Natural killer cell (primary cell): ENCODE results near the gene HMGCS2. TPM values are rescaled to one million over a fixed set of nuclear protein-coding genes. Genes with fewer than 3 reads are reported as not detected.

Experiments used
- ATAC-seq, 3 donors: fragments of 150-1000 bp in 2 of 3; fragments of 200-7000 bp in 1 of 3; cut with Tn5 transposase; 1 replicate in 1 of 3; 2 replicates in 2 of 3; pipeline ENCODE4 v1.10.0; 2021; ENCODE audit warnings: mild to moderate bottlenecking in 2 of 3, moderate library complexity in 2 of 3
- DNase-seq, 2 donors: peaks; one replicate each; pipeline versions ENCODE4 v3.0.0 to v3.0.0-alpha.2; 2013 to 2021; ENCODE audit warnings: mixed read lengths in 1 of 2
- H3K27ac ChIP-seq: one replicate; pipeline ENCODE4 v1.5.1; 2013; ENCODE audit warnings: mild to moderate bottlenecking, low read length
- H3K27me3 ChIP-seq: one replicate; pipeline ENCODE4 v1.6.1; 2013; ENCODE audit warnings: low read length; ENCODE audit not compliant: control insufficient read depth, insufficient read depth
- H3K36me3 ChIP-seq: one replicate; pipeline ENCODE4 v1.6.1; 2013; ENCODE audit warnings: low read length; ENCODE audit not compliant: control insufficient read depth, insufficient read depth
- H3K4me1 ChIP-seq: one replicate; pipeline ENCODE4 v1.6.1; 2013; ENCODE audit warnings: low read length; ENCODE audit not compliant: control insufficient read depth, insufficient read depth
- H3K4me3 ChIP-seq: one replicate; pipeline ENCODE4 v1.5.1; 2013; ENCODE audit warnings: low read length
- H3K9me3 ChIP-seq: one replicate; pipeline ENCODE4 v1.6.1; 2013; ENCODE audit warnings: low read length; ENCODE audit not compliant: control insufficient read depth, insufficient read depth
- H3K27ac Mint-ChIP-seq, 2 donors: one replicate each; pipeline ENCODE4 v1.8.0; 2022; ENCODE audit warnings: mild to moderate bottlenecking in 2 of 2, mixed read lengths in 2 of 2, moderate library complexity in 1 of 2
- H3K27me3 Mint-ChIP-seq, 2 donors: one replicate each; pipeline ENCODE4 v1.8.0; 2022; ENCODE audit warnings: low read depth in 2 of 2, mixed read lengths in 2 of 2
- H3K36me3 Mint-ChIP-seq: one replicate; pipeline ENCODE4 v1.8.0; 2022; ENCODE audit warnings: mixed read lengths
- H3K4me1 Mint-ChIP-seq, 2 donors: one replicate each; pipeline ENCODE4 v1.8.0; 2022; ENCODE audit warnings: mixed read lengths in 2 of 2
- H3K4me3 Mint-ChIP-seq: one replicate; pipeline ENCODE4 v1.8.0; 2022; ENCODE audit warnings: mild to moderate bottlenecking, moderate library complexity, mixed read lengths
- H3K9me3 Mint-ChIP-seq, 2 donors: one replicate each; pipeline ENCODE4 v1.8.0; 2022; ENCODE audit warnings: mixed read lengths in 2 of 2
- CTCF ChIP-seq: fragments of 200-600 bp; IDR thresholded peaks from one replicate; pipeline ENCODE4 v1.8.0; 2022; ENCODE audit warnings: antibody characterized with exemption
- WGBS: methylation state at CpG from one replicate; pipeline ENCODE4 v1.1.7; 2013; ENCODE audit warnings: missing lambda C conversion rate; ENCODE audit not compliant: insufficient coverage; 5-methylcytosine and 5-hydroxymethylcytosine counted together
- intact Hi-C: fragments of 100-400 bp; cut with micrococcal nuclease; formaldehyde crosslinking; loops from one replicate; pipeline ENCODE4 v1.14.2; 2022
- total RNA-seq, 4 donors: library from RNA; stranded (reverse); fragments of 120-200 nt in 1 of 4; gene quantifications; one replicate each; pipeline versions ENCODE4 v1.2.3 to v1.2.4, GENCODE V29; 2013 to 2022

HMGCS2 gene
- total RNA-seq, 3 donors from 2014 or later (not counting 1 experiment from before 2014, with no cell fraction given) = not detected

GRCh38 chr1:119714583-119714982 lies 54.1 kb downstream of the HMGCS2 start:
- intact Hi-C loops = no loop called here
- no peak overlapping the region for H3K27ac Mint-ChIP-seq

DNA sequence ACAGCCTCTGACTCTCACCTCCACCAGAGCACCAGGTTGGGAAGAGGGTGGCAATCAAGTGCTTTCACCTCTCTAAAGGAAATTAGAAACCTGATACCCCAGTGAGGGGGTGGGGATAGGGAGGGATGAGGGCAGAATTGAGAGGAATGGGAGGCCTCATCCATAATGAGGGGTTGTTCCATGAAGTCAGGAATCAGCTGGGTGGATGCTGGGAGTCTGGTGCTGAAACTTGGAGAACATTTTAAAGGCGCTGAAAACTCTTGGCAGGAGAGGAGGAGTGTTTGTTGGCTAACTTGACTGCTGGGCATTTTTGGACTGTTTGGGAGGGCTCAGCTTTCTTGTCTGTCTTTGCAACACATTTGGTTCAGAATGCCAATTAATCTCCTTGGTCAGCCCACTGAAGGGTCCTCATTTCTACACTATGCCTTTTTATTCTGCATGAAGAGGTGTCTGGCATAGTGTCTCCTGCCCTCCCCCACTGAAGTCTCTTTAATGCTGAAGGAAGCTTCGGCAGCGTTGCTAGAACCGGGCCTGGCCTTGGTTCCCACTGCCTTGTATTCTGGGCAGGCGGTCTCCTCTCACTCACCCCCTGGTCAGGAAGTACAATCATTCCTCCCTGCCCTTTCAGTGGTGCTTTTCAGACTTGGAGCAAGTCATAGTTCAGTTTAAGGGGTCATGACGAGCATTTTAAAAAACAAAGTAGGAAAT lies 54.8 kb downstream of the HMGCS2 start:
- ATAC-seq = no peak
- Mint-ChIP-seq H3K27ac (no peak overlapping the region), H3K4me3 (peak overlapping the region; percentile 76), H3K27me3 (peaks cover 15 to 18% of the 10 kb centered on the region in 2 donors), H3K4me1 (peaks cover 17 to 20% of the 10 kb centered on the region in 2 donors), H3K9me3 (no peaks in the 10 kb centered on the region), H3K36me3 (no peaks in the 10 kb centered on the region)
- Histone ChIP-seq H3K36me3 (no peaks in the 10 kb centered on the region), H3K4me1 (peaks cover 12% of the 10 kb centered on the region), H3K9me3 (peaks cover 2% of the 10 kb centered on the region), H3K27me3 (peaks cover 3% of the 10 kb centered on the region), H3K27ac (no peak overlapping the region), H3K4me3 (no peak overlapping the region)
- intact Hi-C loops = no loop called here
- TF ChIP-seq CTCF = no peak
- no peak for DNase-seq
- WGBS = 89% methylated on average over 6 of the region's 6 CpGs

More at GRCh38 chr1:119714583-119714982, 54.1 kb downstream of the HMGCS2 start:
- Mint-ChIP-seq H3K27me3 (peaks cover 15 to 18% of the 10 kb centered on the region in 2 donors), H3K36me3 (no peaks in the 10 kb centered on the region), H3K4me1 (peaks cover 17 to 20% of the 10 kb centered on the region in 2 donors), H3K4me3 (no peak overlapping the region), H3K9me3 (no peaks in the 10 kb centered on the region)
- WGBS = 94% methylated on average over 8 of the region's 8 CpGs
- Histone ChIP-seq H3K9me3 (peaks cover 2% of the 10 kb centered on the region), H3K27me3 (peaks cover 3% of the 10 kb centered on the region), H3K36me3 (no peaks in the 10 kb centered on the region), H3K27ac (no peak overlapping the region), H3K4me1 (peaks cover 12% of the 10 kb centered on the region), H3K4me3 (no peak overlapping the region)
- no peak for TF ChIP-seq CTCF
- ATAC-seq (no peak), DNase-seq (no peak)

- no peaks in the 10 kb centered on the region for H3K9me3 Mint-ChIP-seq
- H3K27me3 Mint-ChIP-seq = peaks cover 15 to 18% of the 10 kb centered on the region in 2 donors
- Histone ChIP-seq H3K4me3 (no peak overlapping the region), H3K36me3 (no peaks in the 10 kb centered on the region), H3K4me1 (peaks cover 12% of the 10 kb centered on the region), H3K9me3 (peaks cover 2% of the 10 kb centered on the region), H3K27ac (no peak overlapping the region), H3K27me3 (peaks cover 3% of the 10 kb centered on the region)
- WGBS = 70% methylated on average over 17 of the region's 17 CpGs
- intact Hi-C loops = no loop called here
- H3K27ac Mint-ChIP-seq = no peak overlapping the region
- peaks cover 17 to 20% of the 10 kb centered on the region in 2 donors for H3K4me1 Mint-ChIP-seq
- no peaks in the 10 kb centered on the region for H3K36me3 Mint-ChIP-seq
- H3K4me3 Mint-ChIP-seq = peak overlapping the region; percentile 76
- no peak for DNase-seq
- TF ChIP-seq CTCF = no peak
- ATAC-seq = no peak
Measured at GRCh38 chr1:119713039-119713748, 55.5 kb downstream of the HMGCS2 start.
